Aorta (tissue), 5 donors: ENCODE data around the gene TPX2. TPM values are rescaled to one million over a fixed set of nuclear protein-coding genes. Genes with fewer than 3 reads are reported as not detected.

Experiments
- ATAC-seq: fragments of 200-7000 bp; cut with Tn5 transposase; one replicate; pipeline ENCODE4 v1.9.1; 2022; ENCODE audit warnings: moderate library complexity; ENCODE audit not compliant: low FRiP score
- DNase-seq, 2 donors: peaks; one replicate each; pipeline ENCODE4 v3.0.0-alpha.2; 2020
- H3K27ac ChIP-seq, 2 donors: one replicate each; pipeline ENCODE4 v1.5.1; 2013; ENCODE audit warnings: low read length in 2 of 2, mild to moderate bottlenecking in 2 of 2, moderate library complexity in 2 of 2, control low read depth in 1 of 2, inconsistent platforms in 1 of 2, low read depth in 1 of 2
- H3K27me3 ChIP-seq, 2 donors: one replicate each; pipeline ENCODE4 v1.6.1; 2013; ENCODE audit warnings: control low read depth in 1 of 2, low read length in 1 of 2, mild to moderate bottlenecking in 1 of 2, moderate library complexity in 1 of 2; ENCODE audit not compliant: insufficient read depth in 2 of 2, control insufficient read depth in 1 of 2
- H3K36me3 ChIP-seq, 2 donors: one replicate each; pipeline ENCODE4 v1.6.1; 2013; ENCODE audit warnings: control low read depth in 1 of 2, low read length in 1 of 2, mild to moderate bottlenecking in 1 of 2; ENCODE audit not compliant: insufficient read depth in 2 of 2, control insufficient read depth in 1 of 2
- H3K4me1 ChIP-seq, 2 donors: one replicate each; pipeline ENCODE4 v1.6.1; 2013; ENCODE audit warnings: low read length in 2 of 2, control low read depth in 1 of 2, mild to moderate bottlenecking in 1 of 2, moderate library complexity in 1 of 2; ENCODE audit not compliant: insufficient read depth in 2 of 2, control insufficient read depth in 1 of 2
- H3K4me3 ChIP-seq, 2 donors: one replicate each; pipeline ENCODE4 v1.5.1; 2013; ENCODE audit warnings: low read length in 2 of 2, control low read depth in 1 of 2, mild to moderate bottlenecking in 1 of 2
- H3K9me3 ChIP-seq: one replicate; pipeline ENCODE4 v1.6.1; 2013; ENCODE audit warnings: mild to moderate bottlenecking, low read length; ENCODE audit not compliant: control insufficient read depth
- WGBS, 2 donors: extraction: QIAGEN DNeasy Blood & Tissue Kit; methylation state at CpG; one replicate each; pipeline ENCODE4 v1.1.7; 2013; 5-methylcytosine and 5-hydroxymethylcytosine counted together
- intact Hi-C, 2 donors: fragments of 100-400 bp; cut with DNase I; formaldehyde crosslinking; loops; one replicate each; pipeline versions ENCODE4 v1.14.2 to v1.15.0; 2022
- polyA plus RNA-seq, 2 donors: library from polyadenylated mRNA; stranded (reverse); fragments of 200-250 nt; gene quantifications; one replicate each; pipeline ENCODE4 v1.2.3, GENCODE V29; 2013
- total RNA-seq, 2 donors: library from RNA; stranded (reverse); fragmentation: NEBNext Ultra II Directional; extraction: Animal tissue kit (Norgen Biotek cat#: 25700); gene quantifications; one replicate each; pipeline ENCODE4 v1.2.1, GENCODE V29; 2021
- donor health status: healthy with polysubstance abuse.
- donor health status: Bipolar disorder and iron deficiency.
- donor health status: DM: no; HTN: no; CAD: no.
- donor health status: DM: no; HTN: no; CAD: no.
- donor health status: DM: yes; HTN: yes; CAD: no.

The TPX2 gene
- total and polyA plus RNA-seq, 4 donors, result 0.75 to 5.4 (median 1.8) TPM

- WGBS, 2 donors, result 92 to 95% methylated on average over 7 of the region's 7 CpGs
- Histone ChIP-seq H3K4me3 (no peak overlapping the region), H3K9me3 (no peaks in the 10 kb centered on the region), H3K27me3 (no peaks in the 10 kb centered on the region), H3K27ac (no peak overlapping the region), H3K36me3 (no peaks in the 10 kb centered on the region), H3K4me1 (no peaks in the 10 kb centered on the region)
- no peak for ATAC-seq
- intact Hi-C loops, result no loop called here
- DNase-seq, result no peak
These were observed 45.4 kb downstream of the TPX2 start for GRCh38 chr20:31784354-31785044.

- Histone ChIP-seq H3K27me3 (no peaks in the 10 kb centered on the region), H3K36me3 (no peaks in the 10 kb centered on the region), H3K4me1 (no peaks in the 10 kb centered on the region), H3K4me3 (no peak overlapping the region), H3K9me3 (no peaks in the 10 kb centered on the region), H3K27ac (no peak overlapping the region)
- ATAC-seq, result no peak
- intact Hi-C loops, result no loop called here
- 78 to 82% methylated on average over 3 of the region's 3 CpGs for WGBS, 2 donors
- DNase-seq, result no peak
These were observed 46.0 kb downstream of the TPX2 start for GRCh38 chr20:31785089-31785488.

GRCh38 chr20:31788578-31788977, 49.5 kb downstream of the TPX2 start:
- Histone ChIP-seq H3K4me3 (no peak overlapping the region), H3K4me1 (no peaks in the 10 kb centered on the region), H3K27ac (no peak overlapping the region), H3K9me3 (no peaks in the 10 kb centered on the region), H3K27me3 (no peaks in the 10 kb centered on the region), H3K36me3 (no peaks in the 10 kb centered on the region)
- DNase-seq (no peak), ATAC-seq (no peak)
- intact Hi-C loops, result no loop called here
- whole genome bisulfite sequencing, 2 donors, result 26 to 46% methylated on average over 3 of the region's 3 CpGs

GRCh38 chr20:31790401-31790800, 51.3 kb downstream of the TPX2 start:
- H3K4me3 ChIP-seq, result no peak overlapping the region
- 73 to 77% methylated on average over 3 of the region's 3 CpGs for WGBS, 2 donors
- H3K36me3 ChIP-seq, result no peaks in the 10 kb centered on the region
- H3K4me1 ChIP-seq, result no peaks in the 10 kb centered on the region
- no peak overlapping the region for H3K27ac ChIP-seq
- intact Hi-C loops, result no loop called here
- no peaks in the 10 kb centered on the region for H3K9me3 ChIP-seq
- no peak for DNase-seq
- ATAC-seq, result no peak
- no peaks in the 10 kb centered on the region for H3K27me3 ChIP-seq

GRCh38 chr20:31797364-31797763, 58.3 kb downstream of the TPX2 start:
- no peaks in the 10 kb centered on the region for H3K27me3 ChIP-seq
- no peak overlapping the region for H3K27ac ChIP-seq
- no peaks in the 10 kb centered on the region for H3K36me3 ChIP-seq
- no peak overlapping the region for H3K4me3 ChIP-seq
- no peaks in the 10 kb centered on the region for H3K9me3 ChIP-seq
- 76% methylated on average over 3 of the region's 3 CpGs for WGBS, 2 donors
- DNase-seq (no peak), ATAC-seq (no peak)
- no peaks in the 10 kb centered on the region for H3K4me1 ChIP-seq
- intact Hi-C loops, result no loop called here

GRCh38 chr20:31801508-31801907, 62.4 kb downstream of the TPX2 start:
- no peaks in the 10 kb centered on the region for H3K27me3 ChIP-seq
- H3K36me3 ChIP-seq, result no peaks in the 10 kb centered on the region
- 86 to 90% methylated on average over 7 of the region's 7 CpGs for WGBS, 2 donors
- H3K4me3 ChIP-seq, result no peak overlapping the region
- intact Hi-C loops, result loop anchor here in 1 of 2 donors (10.0 kb wide), 1 partner anchor 147 kb away; no protein-coding TSS in a partner anchor
- ATAC-seq, result no peak
- DNase-seq, result no peak
- no peaks in the 10 kb centered on the region for H3K4me1 ChIP-seq
- H3K9me3 ChIP-seq, result no peaks in the 10 kb centered on the region
- no peak overlapping the region for H3K27ac ChIP-seq

GRCh38 chr20:31803552-31804291, 64.6 kb downstream of the TPX2 start:
- DNase-seq (no peak), ATAC-seq (no peak)
- Histone ChIP-seq H3K27ac (no peak overlapping the region), H3K27me3 (no peaks in the 10 kb centered on the region), H3K9me3 (no peaks in the 10 kb centered on the region), H3K36me3 (no peaks in the 10 kb centered on the region), H3K4me3 (no peak overlapping the region), H3K4me1 (peaks cover 0 to 2% of the 10 kb centered on the region in 2 donors)
- intact Hi-C loops, result loop anchor here in 1 of 2 donors (10.0 kb wide), 1 partner anchor 149 kb away; no protein-coding TSS in a partner anchor
- WGBS, 2 donors, result 88 to 90% methylated on average over 7 of the region's 7 CpGs

GRCh38 chr20:31806564-31807355, 67.7 kb downstream of the TPX2 start:
- 24 to 31% methylated on average over 8 of the region's 8 CpGs for WGBS, 2 donors
- Histone ChIP-seq H3K4me1 (peaks cover 2 to 5% of the 10 kb centered on the region in 2 donors), H3K27me3 (no peaks in the 10 kb centered on the region), H3K9me3 (no peaks in the 10 kb centered on the region), H3K27ac (peak overlapping the region in 1 of 2 donors; percentile 67), H3K36me3 (no peaks in the 10 kb centered on the region), H3K4me3 (no peak overlapping the region)
- no peak for DNase-seq
- peak; percentile 27 for ATAC-seq
- intact Hi-C loops, result loop anchor here in 1 of 2 donors (10.0 kb wide), 1 partner anchor 152 kb away; no protein-coding TSS in a partner anchor
